CD14-positive monocyte (primary cell): ENCODE measurements around the gene GSTM2. TPM values are rescaled to one million over a fixed set of nuclear protein-coding genes. Genes with fewer than 3 reads are reported as not detected.
A peak's percentile ranks its signal among the peaks of the same experiment; 100 is the strongest.

Experiments used
- DNase-seq, 3 donors: peaks; one replicate each; pipeline ENCODE4 v3.0.0-alpha.2; 2011 to 2022
- H2AFZ ChIP-seq: 2 replicates; pipeline ENCODE4 v1.6.0; 2012; ENCODE audit warnings: mild to moderate bottlenecking, low read depth, low read length, inconsistent platforms; ENCODE audit not compliant: insufficient read depth, poor library complexity, severe bottlenecking
- H3K27ac ChIP-seq, 2 donors: 1 replicate in 1 of 2; 2 replicates in 1 of 2; pipeline ENCODE4 v1.5.1; 2012 to 2013; ENCODE audit warnings: low read length in 2 of 2, control low read depth in 1 of 2, inconsistent platforms in 1 of 2, low read depth in 1 of 2, mild to moderate bottlenecking in 1 of 2
- H3K27me3 ChIP-seq, 2 donors: one replicate each; pipeline versions ENCODE4 v1.6.0 to v1.6.1; 2011 to 2013; ENCODE audit warnings: low read length in 2 of 2; ENCODE audit not compliant: control insufficient read depth in 2 of 2, insufficient read depth in 2 of 2
- H3K36me3 ChIP-seq, 2 donors: replicated peaks in 1 of 2; 1 replicate in 1 of 2; 2 replicates in 1 of 2; pipeline versions ENCODE4 v1.5.1 to v1.6.1; 2012 to 2013; ENCODE audit warnings: low read length in 2 of 2, control low read depth in 1 of 2, inconsistent platforms in 1 of 2, mild to moderate bottlenecking in 1 of 2; ENCODE audit not compliant: insufficient read depth in 2 of 2, control insufficient read depth in 1 of 2
- H3K4me1 ChIP-seq, 2 donors: 1 replicate in 1 of 2; 2 replicates in 1 of 2; pipeline versions ENCODE4 v1.5.1 to v1.6.1; 2012 to 2013; ENCODE audit warnings: low read length in 2 of 2, control low read depth in 1 of 2, inconsistent platforms in 1 of 2, mild to moderate bottlenecking in 1 of 2, moderate library complexity in 1 of 2; ENCODE audit not compliant: insufficient read depth in 2 of 2, control insufficient read depth in 1 of 2
- H3K4me2 ChIP-seq: replicated peaks from 2 replicates; pipeline ENCODE3; 2012; ENCODE audit warnings: low read length, moderate library complexity, mild to moderate bottlenecking; ENCODE audit not compliant: poor library complexity, severe bottlenecking; ENCODE audit errors: extremely low read depth
- H3K4me3 ChIP-seq, 3 experiments: fragments of 200-600 bp in 1 of 3; sonication (generic) in 1 of 3; replicated peaks in 1 of 3; 1 replicate in 2 of 3; 2 replicates in 1 of 3; pipeline ENCODE4 v1.5.1; 2011 to 2013; ENCODE audit warnings: low read length in 3 of 3, mild to moderate bottlenecking in 3 of 3, control low read depth in 2 of 3, low read depth in 2 of 3, inconsistent platforms in 1 of 3, moderate library complexity in 1 of 3
- H3K79me2 ChIP-seq: 2 replicates; pipeline ENCODE4 v1.6.0; 2012; ENCODE audit warnings: mild to moderate bottlenecking, control low read depth, inconsistent platforms, low read length, moderate library complexity; ENCODE audit not compliant: insufficient read depth
- H3K9ac ChIP-seq: 2 replicates; pipeline ENCODE4 v1.6.0; 2017; ENCODE audit warnings: low read length, mild to moderate bottlenecking; ENCODE audit not compliant: insufficient read depth, poor library complexity, severe bottlenecking
- H3K9me3 ChIP-seq, 2 donors: replicated peaks in 1 of 2; 1 replicate in 1 of 2; 2 replicates in 1 of 2; pipeline versions ENCODE4 v1.5.1 to v1.6.1; 2012 to 2013; ENCODE audit warnings: low read length in 2 of 2, control low read depth in 1 of 2; ENCODE audit not compliant: control insufficient read depth in 1 of 2, insufficient read depth in 1 of 2
- H4K20me1 ChIP-seq: 2 replicates; pipeline ENCODE4 v1.6.0; 2012; ENCODE audit warnings: mild to moderate bottlenecking, low read length, control low read depth, moderate library complexity; ENCODE audit not compliant: insufficient read depth
- H3K27ac Mint-ChIP-seq, 7 donors: one replicate each; pipeline ENCODE4 v1.8.0; 2020; ENCODE audit warnings: mild to moderate bottlenecking in 7 of 7, mixed read lengths in 7 of 7, moderate library complexity in 6 of 7, inconsistent platforms in 2 of 7
- H3K27me3 Mint-ChIP-seq, 3 donors: one replicate each; pipeline ENCODE4 v1.8.0; 2021 to 2022; ENCODE audit warnings: low read depth in 3 of 3, mild to moderate bottlenecking in 3 of 3, mixed read lengths in 3 of 3, moderate library complexity in 3 of 3, inconsistent platforms in 1 of 3
- H3K36me3 Mint-ChIP-seq, 2 donors: one replicate each; pipeline ENCODE4 v1.8.0; 2020; ENCODE audit warnings: mixed read lengths in 2 of 2, inconsistent platforms in 1 of 2, mild to moderate bottlenecking in 1 of 2
- H3K4me1 Mint-ChIP-seq: one replicate; pipeline ENCODE4 v1.8.0; 2020; ENCODE audit warnings: mild to moderate bottlenecking, mixed read lengths
- H3K4me3 Mint-ChIP-seq, 2 donors: one replicate each; pipeline ENCODE4 v1.8.0; 2020; ENCODE audit warnings: mild to moderate bottlenecking in 2 of 2, mixed read lengths in 2 of 2, moderate library complexity in 1 of 2
- H3K9me3 Mint-ChIP-seq, 7 donors: one replicate each; pipeline ENCODE4 v1.8.0; 2020 to 2022; ENCODE audit warnings: mixed read lengths in 7 of 7, mild to moderate bottlenecking in 6 of 7, moderate library complexity in 6 of 7, inconsistent platforms in 2 of 7
- CTCF ChIP-seq: fragments of 200-600 bp; IDR thresholded peaks from one replicate; pipeline ENCODE4 v1.8.0; 2022; ENCODE audit warnings: antibody characterized with exemption, mild to moderate bottlenecking
- WGBS: methylation state at CpG from one replicate; pipeline ENCODE4 v1.1.5; 2013; ENCODE audit warnings: missing lambda C conversion rate; ENCODE audit not compliant: insufficient coverage; 5-methylcytosine and 5-hydroxymethylcytosine counted together
- intact Hi-C, 2 donors: fragments of 100-400 bp; cut with micrococcal nuclease; formaldehyde crosslinking; loops; one replicate each; pipeline versions ENCODE4 v1.15.0 to v1.15.1; 2023
- polyA plus RNA-seq, 3 donors: library from polyadenylated mRNA; depleted of rRNA in 1 of 3; unstranded in 2 of 3; stranded (reverse) in 1 of 3; fragments of 300-500 nt in 2 of 3; fragments of >200 nt in 1 of 3; fragmentation: Illumina TruSeq in 2 of 3; gene quantifications; 1 replicate in 2 of 3; 2 replicates in 1 of 3; pipeline ENCODE4 v1.2.3, GENCODE V29; 2012 to 2021

The GSTM2 gene
- polyA plus RNA-seq, 3 donors = 1.5 to 12.0 (median 6.3) TPM

GRCh38 chr1:109668123-109668775 lies 392 bp downstream of the GSTM2 start:
- H3K4me3 Mint-ChIP-seq = peak overlapping the region; percentile 77 to 85

More at GRCh38 chr1:109668123-109668775, 392 bp downstream of the GSTM2 start:
- no peaks in the 10 kb centered on the region for H3K79me2 ChIP-seq
- Mint-ChIP-seq H3K36me3 (peaks cover 2 to 3% of the 10 kb centered on the region in 2 donors), H3K9me3 (peaks cover 0 to 8% (median 0%) of the 10 kb centered on the region in 7 donors), H3K4me1 (peaks cover 22% of the 10 kb centered on the region), H3K27ac (peak overlapping the region in 2 of 7 donors; percentile 22 to 46), H3K27me3 (peaks cover 3 to 10% (median 4%) of the 10 kb centered on the region in 3 donors)
- no peaks in the 10 kb centered on the region for H3K9me3 ChIP-seq
- 4% methylated on average over 14 of the region's 26 CpGs for WGBS
- H3K27me3 ChIP-seq = no peaks in the 10 kb centered on the region
- DNase-seq = no peak
- H3K4me2 ChIP-seq = peak overlapping the region; percentile 77
- no peaks in the 10 kb centered on the region for H4K20me1 ChIP-seq
- TF ChIP-seq CTCF = no peak
- H3K4me1 ChIP-seq = peaks cover 9 to 12% of the 10 kb centered on the region in 2 donors
- no peak overlapping the region for H3K9ac ChIP-seq
- H3K27ac ChIP-seq = no peak overlapping the region
- intact Hi-C loops = no loop called here
- H3K36me3 ChIP-seq = no peaks in the 10 kb centered on the region
- peak overlapping the region; percentile 75 for H2AFZ ChIP-seq
- peak overlapping the region; percentile 19 to 61 (median 24) for H3K4me3 ChIP-seq
